H1 (cell line): Measurements from ENCODE around the gene CDKN2B-AS1.

Experiments used
- CTCF ChIP-seq, 3 experiments: IDR thresholded peaks; 1 replicate in 2 of 3; 2 replicates in 1 of 3; pipeline versions ENCODE4 v1.5.1 to v1.6.1; 2011; ENCODE audit warnings: low read length in 3 of 3, mild to moderate bottlenecking in 3 of 3, inconsistent platforms in 2 of 3, low read depth in 1 of 3, moderate library complexity in 1 of 3; ENCODE audit not compliant: insufficient read depth in 1 of 3; ENCODE audit errors: control extremely low read depth in 1 of 3
- EP300 ChIP-seq, 2 experiments: IDR thresholded peaks; 1 replicate in 1 of 2; 2 replicates in 1 of 2; pipeline ENCODE4 v1.6.1; 2011 to 2012; ENCODE audit warnings: low read depth in 2 of 2, low read length in 2 of 2, mild to moderate bottlenecking in 2 of 2, borderline replicate concordance in 1 of 2, inconsistent platforms in 1 of 2, moderate library complexity in 1 of 2
- EZH2 ChIP-seq: fragments of 200-600 bp; sonication (generic); IDR thresholded peaks from 2 replicates; pipeline ENCODE4 v1.7.1; 2012; ENCODE audit warnings: low read depth, mild to moderate bottlenecking, moderate library complexity, low read length, inconsistent platforms; ENCODE audit not compliant: severe bottlenecking
- GABPA ChIP-seq: IDR thresholded peaks from 2 replicates; pipeline ENCODE4 v1.6.1; 2011; ENCODE audit warnings: mild to moderate bottlenecking, low read length, moderate library complexity, borderline replicate concordance; ENCODE audit not compliant: insufficient read depth
- POLR2AphosphoS5 ChIP-seq: IDR thresholded peaks from 2 replicates; pipeline ENCODE4 v1.6.1; 2011; ENCODE audit warnings: low read depth, low read length
- RNF2 ChIP-seq: fragments of 200-900, 300-1000 bp; sonication (generic); IDR thresholded peaks from 2 replicates; pipeline ENCODE4 v1.7.1; 2016; ENCODE audit warnings: borderline replicate concordance, low read depth, mild to moderate bottlenecking, antibody characterized with exemption, low read length; ENCODE audit not compliant: poor library complexity, severe bottlenecking; ENCODE audit errors: missing control alignments
- RXRA ChIP-seq: IDR thresholded peaks from 2 replicates; pipeline ENCODE4 v1.6.1; 2011; ENCODE audit warnings: low read depth, mild to moderate bottlenecking, low read length, moderate library complexity; ENCODE audit not compliant: insufficient read depth
- SIRT6 ChIP-seq: IDR thresholded peaks from one replicate; pipeline ENCODE4 v1.7.1; 2012; ENCODE audit warnings: low read length, inconsistent platforms
- TAF1 ChIP-seq: IDR thresholded peaks from 2 replicates; pipeline ENCODE4 v1.6.1; 2011; ENCODE audit warnings: mild to moderate bottlenecking, low read depth, low read length
- TCF12 ChIP-seq: IDR thresholded peaks from 2 replicates; pipeline ENCODE4 v1.6.1; 2011; ENCODE audit warnings: low read depth, mild to moderate bottlenecking, low read length
- YY1 ChIP-seq: IDR thresholded peaks from 2 replicates; pipeline ENCODE4 v1.6.1; 2011; ENCODE audit warnings: low read depth, mild to moderate bottlenecking, low read length
- TF ChIP-seq, protein P1 (sequence below): fragments of 300-600 bp; sonication (generic); IDR thresholded peaks from 2 replicates; pipeline ENCODE4 v1.7.1; 2012; ENCODE audit warnings: low read length, moderate library complexity, mild to moderate bottlenecking, inconsistent platforms; ENCODE audit not compliant: insufficient replicate concordance

DNA sequence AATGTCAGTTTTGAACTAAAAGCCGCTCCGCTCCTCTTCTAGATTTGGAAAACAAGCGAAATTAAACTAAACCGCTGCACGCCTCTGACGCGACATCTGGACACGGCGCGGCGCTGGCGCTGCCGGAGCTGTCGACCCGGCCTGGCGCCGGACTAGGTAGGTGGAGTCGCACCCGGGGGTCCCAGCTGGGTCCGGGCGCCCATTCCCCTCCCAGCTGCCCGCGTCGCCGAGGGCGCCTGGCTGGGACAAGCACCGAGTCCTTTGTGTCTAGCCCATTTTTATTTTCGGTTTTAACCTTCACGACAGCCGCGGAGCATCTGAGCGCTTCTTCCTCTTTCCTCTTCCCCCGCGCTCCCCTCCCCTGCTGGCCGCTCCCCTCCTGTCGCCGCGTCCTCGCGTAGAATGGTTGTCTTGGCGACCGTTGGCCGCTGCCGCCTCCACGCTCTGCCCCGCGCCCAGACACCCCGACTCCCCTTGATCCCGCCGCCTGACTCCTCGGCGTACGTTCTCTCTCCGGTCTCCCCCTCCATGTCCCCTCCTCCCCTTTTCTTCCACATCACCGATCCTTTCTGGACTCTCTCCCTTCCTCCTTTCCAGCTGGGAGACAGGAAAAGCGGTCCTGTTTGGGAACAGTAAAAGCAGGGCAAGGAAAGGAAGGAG is 545 bp downstream of the CDKN2B-AS1 start:
- peak; percentile 85 for TF ChIP-seq RNF2
- no peak for TF ChIP-seq POLR2AphosphoS5
- TF ChIP-seq CTCF (IDR thresholded peaks at IDR 0.05; ENCODE audit: control extremely low read depth in 1 of 3, insufficient read depth in 1 of 3, low read depth in 1 of 3, low read length in 3 of 3): no peak
- TF ChIP-seq SIRT6: no peak
- TF ChIP-seq, protein P1, sequence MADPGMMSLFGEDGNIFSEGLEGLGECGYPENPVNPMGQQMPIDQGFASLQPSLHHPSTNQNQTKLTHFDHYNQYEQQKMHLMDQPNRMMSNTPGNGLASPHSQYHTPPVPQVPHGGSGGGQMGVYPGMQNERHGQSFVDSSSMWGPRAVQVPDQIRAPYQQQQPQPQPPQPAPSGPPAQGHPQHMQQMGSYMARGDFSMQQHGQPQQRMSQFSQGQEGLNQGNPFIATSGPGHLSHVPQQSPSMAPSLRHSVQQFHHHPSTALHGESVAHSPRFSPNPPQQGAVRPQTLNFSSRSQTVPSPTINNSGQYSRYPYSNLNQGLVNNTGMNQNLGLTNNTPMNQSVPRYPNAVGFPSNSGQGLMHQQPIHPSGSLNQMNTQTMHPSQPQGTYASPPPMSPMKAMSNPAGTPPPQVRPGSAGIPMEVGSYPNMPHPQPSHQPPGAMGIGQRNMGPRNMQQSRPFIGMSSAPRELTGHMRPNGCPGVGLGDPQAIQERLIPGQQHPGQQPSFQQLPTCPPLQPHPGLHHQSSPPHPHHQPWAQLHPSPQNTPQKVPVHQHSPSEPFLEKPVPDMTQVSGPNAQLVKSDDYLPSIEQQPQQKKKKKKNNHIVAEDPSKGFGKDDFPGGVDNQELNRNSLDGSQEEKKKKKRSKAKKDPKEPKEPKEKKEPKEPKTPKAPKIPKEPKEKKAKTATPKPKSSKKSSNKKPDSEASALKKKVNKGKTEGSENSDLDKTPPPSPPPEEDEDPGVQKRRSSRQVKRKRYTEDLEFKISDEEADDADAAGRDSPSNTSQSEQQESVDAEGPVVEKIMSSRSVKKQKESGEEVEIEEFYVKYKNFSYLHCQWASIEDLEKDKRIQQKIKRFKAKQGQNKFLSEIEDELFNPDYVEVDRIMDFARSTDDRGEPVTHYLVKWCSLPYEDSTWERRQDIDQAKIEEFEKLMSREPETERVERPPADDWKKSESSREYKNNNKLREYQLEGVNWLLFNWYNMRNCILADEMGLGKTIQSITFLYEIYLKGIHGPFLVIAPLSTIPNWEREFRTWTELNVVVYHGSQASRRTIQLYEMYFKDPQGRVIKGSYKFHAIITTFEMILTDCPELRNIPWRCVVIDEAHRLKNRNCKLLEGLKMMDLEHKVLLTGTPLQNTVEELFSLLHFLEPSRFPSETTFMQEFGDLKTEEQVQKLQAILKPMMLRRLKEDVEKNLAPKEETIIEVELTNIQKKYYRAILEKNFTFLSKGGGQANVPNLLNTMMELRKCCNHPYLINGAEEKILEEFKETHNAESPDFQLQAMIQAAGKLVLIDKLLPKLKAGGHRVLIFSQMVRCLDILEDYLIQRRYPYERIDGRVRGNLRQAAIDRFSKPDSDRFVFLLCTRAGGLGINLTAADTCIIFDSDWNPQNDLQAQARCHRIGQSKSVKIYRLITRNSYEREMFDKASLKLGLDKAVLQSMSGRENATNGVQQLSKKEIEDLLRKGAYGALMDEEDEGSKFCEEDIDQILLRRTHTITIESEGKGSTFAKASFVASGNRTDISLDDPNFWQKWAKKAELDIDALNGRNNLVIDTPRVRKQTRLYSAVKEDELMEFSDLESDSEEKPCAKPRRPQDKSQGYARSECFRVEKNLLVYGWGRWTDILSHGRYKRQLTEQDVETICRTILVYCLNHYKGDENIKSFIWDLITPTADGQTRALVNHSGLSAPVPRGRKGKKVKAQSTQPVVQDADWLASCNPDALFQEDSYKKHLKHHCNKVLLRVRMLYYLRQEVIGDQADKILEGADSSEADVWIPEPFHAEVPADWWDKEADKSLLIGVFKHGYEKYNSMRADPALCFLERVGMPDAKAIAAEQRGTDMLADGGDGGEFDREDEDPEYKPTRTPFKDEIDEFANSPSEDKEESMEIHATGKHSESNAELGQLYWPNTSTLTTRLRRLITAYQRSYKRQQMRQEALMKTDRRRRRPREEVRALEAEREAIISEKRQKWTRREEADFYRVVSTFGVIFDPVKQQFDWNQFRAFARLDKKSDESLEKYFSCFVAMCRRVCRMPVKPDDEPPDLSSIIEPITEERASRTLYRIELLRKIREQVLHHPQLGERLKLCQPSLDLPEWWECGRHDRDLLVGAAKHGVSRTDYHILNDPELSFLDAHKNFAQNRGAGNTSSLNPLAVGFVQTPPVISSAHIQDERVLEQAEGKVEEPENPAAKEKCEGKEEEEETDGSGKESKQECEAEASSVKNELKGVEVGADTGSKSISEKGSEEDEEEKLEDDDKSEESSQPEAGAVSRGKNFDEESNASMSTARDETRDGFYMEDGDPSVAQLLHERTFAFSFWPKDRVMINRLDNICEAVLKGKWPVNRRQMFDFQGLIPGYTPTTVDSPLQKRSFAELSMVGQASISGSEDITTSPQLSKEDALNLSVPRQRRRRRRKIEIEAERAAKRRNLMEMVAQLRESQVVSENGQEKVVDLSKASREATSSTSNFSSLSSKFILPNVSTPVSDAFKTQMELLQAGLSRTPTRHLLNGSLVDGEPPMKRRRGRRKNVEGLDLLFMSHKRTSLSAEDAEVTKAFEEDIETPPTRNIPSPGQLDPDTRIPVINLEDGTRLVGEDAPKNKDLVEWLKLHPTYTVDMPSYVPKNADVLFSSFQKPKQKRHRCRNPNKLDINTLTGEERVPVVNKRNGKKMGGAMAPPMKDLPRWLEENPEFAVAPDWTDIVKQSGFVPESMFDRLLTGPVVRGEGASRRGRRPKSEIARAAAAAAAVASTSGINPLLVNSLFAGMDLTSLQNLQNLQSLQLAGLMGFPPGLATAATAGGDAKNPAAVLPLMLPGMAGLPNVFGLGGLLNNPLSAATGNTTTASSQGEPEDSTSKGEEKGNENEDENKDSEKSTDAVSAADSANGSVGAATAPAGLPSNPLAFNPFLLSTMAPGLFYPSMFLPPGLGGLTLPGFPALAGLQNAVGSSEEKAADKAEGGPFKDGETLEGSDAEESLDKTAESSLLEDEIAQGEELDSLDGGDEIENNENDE: no peak
- no peak for TF ChIP-seq GABPA
- no peak for TF ChIP-seq EZH2
- no peak for TF ChIP-seq YY1
- TF ChIP-seq TCF12: no peak
- no peak for TF ChIP-seq RXRA
- TF ChIP-seq TAF1: no peak
- no peak for TF ChIP-seq EP300 (IDR thresholded peaks at IDR 0.05; ENCODE audit: borderline replicate concordance in 1 of 2, low read depth in 2 of 2, low read length in 2 of 2)
